ENCODE measurements around the gene CRB3.
A peak's percentile ranks its signal among the peaks of the same experiment; 100 is the strongest.

The CRB3 gene

GRCh38 chr19:6421075-6422014 is 42.7 kb upstream of the CRB3 start:
- H3K4me1 ChIP-seq (ENCODE audit: control insufficient read depth, insufficient read depth, low read depth, low read length) = peaks cover 20% of the 10 kb centered on the region

DNA sequence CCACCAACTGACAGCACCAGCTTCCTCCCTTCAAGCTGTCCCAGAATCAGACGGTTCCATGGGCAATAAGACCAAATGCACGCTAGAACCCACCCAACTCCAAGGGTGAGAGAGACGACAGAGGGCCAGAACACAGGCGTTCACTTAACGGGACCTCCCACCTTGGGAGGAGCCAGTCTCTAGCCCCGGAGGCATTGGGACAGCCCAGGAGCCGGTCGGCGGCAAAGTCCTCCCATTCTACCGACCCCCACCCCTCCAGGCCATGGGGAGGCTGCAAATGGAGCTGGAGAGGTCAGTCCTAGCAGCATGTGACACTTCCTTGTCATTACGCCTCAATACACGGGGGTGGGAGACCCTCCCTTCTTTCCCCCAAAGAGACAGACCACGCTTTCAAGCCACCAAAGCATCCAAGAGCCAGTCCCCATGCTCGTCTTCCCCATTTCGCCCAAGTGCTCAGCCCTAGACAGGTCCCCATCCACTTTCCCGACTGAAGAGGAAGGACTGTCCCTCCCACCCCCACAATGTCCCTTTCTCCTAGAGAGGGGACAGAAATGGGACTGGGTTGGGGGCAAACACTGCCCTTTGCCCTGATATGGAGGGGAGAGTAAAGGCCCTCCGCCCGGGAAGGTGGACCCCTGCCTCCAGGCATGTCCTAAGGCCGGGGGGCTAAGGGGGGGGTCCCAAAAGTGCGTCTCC is 40.4 kb upstream of the CRB3 start:
- no peaks in the 10 kb centered on the region for H3K9me3 ChIP-seq (ENCODE audit: control insufficient read depth, low read length)

More at GRCh38 chr19:6421075-6422014, 42.7 kb upstream of the CRB3 start:
- no peak overlapping the region for H3K27ac ChIP-seq (ENCODE audit: low read length, poor library complexity, severe bottlenecking)
- H3K4me2 ChIP-seq (ENCODE audit: low read length, poor library complexity, severe bottlenecking) = no peak overlapping the region
- no peak overlapping the region for H4K8ac ChIP-seq (ENCODE audit: low read length)
- H2BK15ac ChIP-seq (ENCODE audit: low read depth, poor library complexity, severe bottlenecking) = no peak overlapping the region
- H2AK5ac ChIP-seq (ENCODE audit: low read length, severe bottlenecking) = no peak overlapping the region
- H3K9ac ChIP-seq (ENCODE audit: low read length) = peak overlapping the region; percentile 96
- H4K91ac ChIP-seq (ENCODE audit: low read length) = no peak overlapping the region
- H3K9me3 ChIP-seq (ENCODE audit: control insufficient read depth, low read length) = no peaks in the 10 kb centered on the region
- H3K36me3 ChIP-seq (ENCODE audit: control insufficient read depth in 1 of 2, insufficient read depth in 2 of 2, low read depth in 1 of 2, low read length in 2 of 2) = peaks cover 59 to 60% of the 10 kb centered on the region in 2 experiments
- no peak overlapping the region for H2BK5ac ChIP-seq (ENCODE audit: low read depth, low read length, poor library complexity, severe bottlenecking)
- peaks cover 24% of the 10 kb centered on the region for H3K79me1 ChIP-seq (replicated peaks; ENCODE audit: low read length, poor library complexity, severe bottlenecking)
- no peak overlapping the region for H3K14ac ChIP-seq (ENCODE audit: low read length in 2 of 2)
- H3K4ac ChIP-seq (ENCODE audit: low read depth in 1 of 2, low read length in 2 of 2) = no peak overlapping the region
- H3K27me3 ChIP-seq (ENCODE audit: control insufficient read depth in 1 of 2, insufficient read depth in 1 of 2, low read length in 2 of 2) = no peaks in the 10 kb centered on the region
- no peak overlapping the region for H2AFZ ChIP-seq (ENCODE audit: low read depth, low read length)
- H3K23ac ChIP-seq (ENCODE audit: low read length in 2 of 2) = peak overlapping the region in 1 of 2 experiments; percentile 34
- DNase-seq = no peak
- whole genome bisulfite sequencing = 94% methylated on average over 20 of the region's 20 CpGs
- H2BK120ac ChIP-seq (ENCODE audit: low read depth, low read length) = no peak overlapping the region
- H3K18ac ChIP-seq (ENCODE audit: low read depth in 1 of 2, low read length in 2 of 2) = no peak overlapping the region
- no peak overlapping the region for H3K4me3 ChIP-seq (ENCODE audit: insufficient read depth in 1 of 2, low read depth in 1 of 2, low read length in 2 of 2)
- H2BK12ac ChIP-seq (ENCODE audit: low read length in 2 of 2) = no peak overlapping the region

DNA sequence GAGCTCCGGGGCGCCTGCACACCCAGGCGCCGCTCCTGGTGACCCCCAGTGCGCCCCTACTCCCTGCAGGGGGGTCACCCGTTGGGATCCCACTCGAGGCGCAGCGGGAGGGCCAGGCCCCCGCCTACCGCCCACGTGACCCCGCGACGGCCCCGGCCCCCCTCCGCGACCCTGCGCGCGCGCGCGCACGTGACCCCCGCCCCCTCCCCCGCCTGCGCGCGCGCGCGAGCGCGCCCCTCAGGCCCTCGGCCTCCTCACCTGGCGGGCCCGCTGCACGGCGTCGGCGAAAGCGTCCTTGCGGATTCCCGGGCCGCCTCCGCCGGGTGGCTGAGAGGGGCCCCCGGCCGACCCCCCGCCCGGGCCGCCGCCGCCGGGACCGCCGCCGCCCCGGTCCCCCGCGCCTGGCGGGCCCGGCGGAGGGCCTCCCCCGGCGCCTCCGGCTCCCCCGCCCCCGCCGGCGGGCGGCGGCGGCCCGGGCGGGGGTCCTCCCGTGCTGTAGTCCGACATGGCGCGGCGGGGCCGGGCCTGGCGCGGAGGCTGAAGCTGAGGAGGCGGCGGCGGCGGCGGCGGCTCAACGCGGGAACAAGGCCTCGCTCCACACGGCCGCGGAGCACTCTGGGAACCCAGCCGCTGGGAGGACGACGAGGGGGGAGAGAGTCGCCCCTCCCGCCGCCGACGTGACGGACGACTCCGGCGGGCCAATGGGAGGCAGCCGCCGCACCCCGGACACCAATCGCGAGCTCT is 39.7 kb upstream of the CRB3 start, which contains the start of gene KHSRP:
KHSRP (minus strand) TSS at position 617 of the 744 bp plus-strand sequence; CDS start at position 507, 110 bp downstream.
- Histone ChIP-seq H3K4ac (ENCODE audit: low read depth in 1 of 2, low read length in 2 of 2) (peak within 1 kb of the TSS; percentile 13 to 64), H3K18ac (ENCODE audit: low read depth in 1 of 2, low read length in 2 of 2) (peak within 1 kb of the TSS; percentile 74 to 92), H3K4me1 (ENCODE audit: control insufficient read depth, insufficient read depth, low read depth, low read length) (peaks cover 21% of the 10 kb centered on the region), H3K4me2 (ENCODE audit: low read length, poor library complexity, severe bottlenecking) (peak within 1 kb of the TSS; percentile 75), H4K8ac (ENCODE audit: low read length) (peak within 1 kb of the TSS; percentile 99), H3K23ac (ENCODE audit: low read length in 2 of 2) (peak within 1 kb of the TSS in 1 of 2 experiments; percentile 36), H2BK12ac (ENCODE audit: low read length in 2 of 2) (no peak within 1 kb of the TSS), H2BK15ac (ENCODE audit: low read depth, poor library complexity, severe bottlenecking) (peak within 1 kb of the TSS; percentile 70), H3K9ac (ENCODE audit: low read length) (peak within 1 kb of the TSS; percentile 96), H4K91ac (ENCODE audit: low read length) (peak within 1 kb of the TSS; percentile 93), H2AK5ac (ENCODE audit: low read length, severe bottlenecking) (peak within 1 kb of the TSS; percentile 85), H3K4me3 (ENCODE audit: insufficient read depth in 1 of 2, low read depth in 1 of 2, low read length in 2 of 2) (peak within 1 kb of the TSS; percentile 83 to 95), H3K27ac (ENCODE audit: low read length, poor library complexity, severe bottlenecking) (peak within 1 kb of the TSS; percentile 62), H3K27me3 (ENCODE audit: control insufficient read depth in 1 of 2, insufficient read depth in 1 of 2, low read length in 2 of 2) (peaks cover 2% of the 10 kb centered on the region in 2 experiments), H3K79me1 (replicated peaks; ENCODE audit: low read length, poor library complexity, severe bottlenecking) (peaks cover 5% of the 10 kb centered on the region), H3K9me3 (ENCODE audit: control insufficient read depth, low read length) (no peaks in the 10 kb centered on the region), H2BK5ac (ENCODE audit: low read depth, low read length, poor library complexity, severe bottlenecking) (no peak within 1 kb of the TSS), H3K36me3 (ENCODE audit: control insufficient read depth in 1 of 2, insufficient read depth in 2 of 2, low read depth in 1 of 2, low read length in 2 of 2) (peaks cover 28 to 29% of the 10 kb centered on the region in 2 experiments), H2BK120ac (ENCODE audit: low read depth, low read length) (peak within 1 kb of the TSS; percentile 78), H2AFZ (ENCODE audit: low read depth, low read length) (peak within 1 kb of the TSS; percentile 48), H3K14ac (ENCODE audit: low read length in 2 of 2) (peak within 1 kb of the TSS in 1 of 2 experiments; percentile 45)
- WGBS = under 1% methylated on average over 34 of the region's 114 CpGs
- DNase-seq = peak; percentile 9

More for the DNA sequence above, 40.4 kb upstream of the CRB3 start:
- no peak overlapping the region for H4K8ac ChIP-seq (ENCODE audit: low read length)
- H3K23ac ChIP-seq (ENCODE audit: low read length in 2 of 2) = peak overlapping the region in 1 of 2 experiments; percentile 36
- H3K4me2 ChIP-seq (ENCODE audit: low read length, poor library complexity, severe bottlenecking) = peak overlapping the region; percentile 75
- peak overlapping the region; percentile 83 to 95 for H3K4me3 ChIP-seq (ENCODE audit: insufficient read depth in 1 of 2, low read depth in 1 of 2, low read length in 2 of 2)
- no peak overlapping the region for H2BK120ac ChIP-seq (ENCODE audit: low read depth, low read length)
- DNase-seq = peak; percentile 83
- H2BK15ac ChIP-seq (ENCODE audit: low read depth, poor library complexity, severe bottlenecking) = no peak overlapping the region
- WGBS = 1% methylated on average over 16 of the region's 20 CpGs
- H3K27ac ChIP-seq (ENCODE audit: low read length, poor library complexity, severe bottlenecking) = peak overlapping the region; percentile 55
- peak overlapping the region; percentile 13 to 54 for H3K4ac ChIP-seq (ENCODE audit: low read depth in 1 of 2, low read length in 2 of 2)
- peak overlapping the region; percentile 96 for H3K9ac ChIP-seq (ENCODE audit: low read length)
- peak overlapping the region in 1 of 2 experiments; percentile 45 for H3K14ac ChIP-seq (ENCODE audit: low read length in 2 of 2)
- peaks cover 21% of the 10 kb centered on the region for H3K4me1 ChIP-seq (ENCODE audit: control insufficient read depth, insufficient read depth, low read depth, low read length)
- H2BK5ac ChIP-seq (ENCODE audit: low read depth, low read length, poor library complexity, severe bottlenecking) = no peak overlapping the region
- H2AFZ ChIP-seq (ENCODE audit: low read depth, low read length) = no peak overlapping the region
- H4K91ac ChIP-seq (ENCODE audit: low read length) = no peak overlapping the region
- no peak overlapping the region for H2BK12ac ChIP-seq (ENCODE audit: low read length in 2 of 2)
- H2AK5ac ChIP-seq (ENCODE audit: low read length, severe bottlenecking) = no peak overlapping the region
- peak overlapping the region; percentile 49 to 74 for H3K18ac ChIP-seq (ENCODE audit: low read depth in 1 of 2, low read length in 2 of 2)
- H3K79me1 ChIP-seq (replicated peaks; ENCODE audit: low read length, poor library complexity, severe bottlenecking) = peaks cover 7% of the 10 kb centered on the region
- H3K27me3 ChIP-seq (ENCODE audit: control insufficient read depth in 1 of 2, insufficient read depth in 1 of 2, low read length in 2 of 2) = no peaks in the 10 kb centered on the region
- H3K36me3 ChIP-seq (ENCODE audit: control insufficient read depth in 1 of 2, insufficient read depth in 2 of 2, low read depth in 1 of 2, low read length in 2 of 2) = peaks cover 36% of the 10 kb centered on the region in 2 experiments
